ENCODE measurements around the gene GSTA4. TPM values are rescaled to one million over a fixed set of nuclear protein-coding genes. Genes with fewer than 3 reads are reported as not detected.
"Not testable (repeated sequence)": the region's sequence is repeated elsewhere in the genome, so short reads cannot be mapped to it uniquely, and the experiment has no call there.

Gene GSTA4
- total RNA-seq, 3 donors from 2014 or later = 8.3 to 15.5 (median 14.7) TPM

GRCh38 chr6:52962701-52963100, 32.4 kb downstream of the GSTA4 start:
- H3K4me1 ChIP-seq (ENCODE audit: low read depth) = no peaks in the 10 kb centered on the region
- H3K4me3 ChIP-seq = no peak overlapping the region
- DNase-seq = no peak
- ATAC-seq = no peak
- no peaks in the 10 kb centered on the region for H3K36me3 ChIP-seq (ENCODE audit: low read depth)
- no peak for TF ChIP-seq CTCF (IDR thresholded peaks at IDR 0.05)
- H3K9me3 ChIP-seq = no peaks in the 10 kb centered on the region
- intact Hi-C loops (cut with DNase I, micrococcal nuclease) = no loop called here

GRCh38 chr6:52961022-52961421, 34.1 kb downstream of the GSTA4 start:
- H3K4me3 ChIP-seq; H3K4me1 ChIP-seq (ENCODE audit: low read depth); ATAC-seq; H3K9me3 ChIP-seq; H3K36me3 ChIP-seq (ENCODE audit: low read depth); intact Hi-C loops (cut with DNase I, micrococcal nuclease): not testable (repeated sequence)
- DNase-seq = peak in 1 of 3 donors; percentile 46

DNA sequence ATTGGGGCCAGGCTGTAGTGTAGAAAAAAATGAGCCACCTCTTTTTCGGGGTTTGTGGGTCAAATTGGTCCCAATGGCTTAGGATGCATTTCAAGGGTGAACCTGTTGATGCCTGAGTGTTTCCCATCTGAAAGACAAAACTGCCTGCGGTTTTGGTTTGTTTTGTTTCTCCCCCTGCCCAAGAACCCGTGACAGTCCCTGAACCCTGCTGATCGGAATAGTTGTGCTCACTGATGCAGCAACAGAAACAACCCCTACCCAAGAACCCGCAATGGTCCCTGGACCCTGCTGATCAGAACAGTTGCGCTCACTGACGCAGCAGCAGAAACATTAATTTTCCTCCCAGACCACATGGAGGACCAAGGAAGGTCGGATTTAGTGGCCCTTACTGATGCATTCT, 34.9 kb downstream of the GSTA4 start:
- intact Hi-C loops (cut with DNase I, micrococcal nuclease); H3K4me1 ChIP-seq (ENCODE audit: low read depth); ATAC-seq; H3K9me3 ChIP-seq; DNase-seq; H3K36me3 ChIP-seq (ENCODE audit: low read depth); H3K4me3 ChIP-seq: not testable (repeated sequence)

- Histone ChIP-seq H3K36me3 (ENCODE audit: low read depth) (no peaks in the 10 kb centered on the region), H3K4me1 (ENCODE audit: low read depth) (no peaks in the 10 kb centered on the region), H3K9me3 (no peaks in the 10 kb centered on the region), H3K4me3 (no peak overlapping the region)
- ATAC-seq = no peak
- no peak for TF ChIP-seq CTCF (IDR thresholded peaks at IDR 0.05)
- DNase-seq = no peak
- intact Hi-C loops (cut with DNase I, micrococcal nuclease) = no loop called here
Observed at GRCh38 chr6:52958546-52959255, 36.4 kb downstream of the GSTA4 start.

GRCh38 chr6:52955871-52956270, 39.2 kb downstream of the GSTA4 start:
- no peak for ATAC-seq
- DNase-seq = no peak

GRCh38 chr6:52953911-52954839, 40.9 kb downstream of the GSTA4 start:
- Histone ChIP-seq H3K36me3 (ENCODE audit: low read depth) (no peaks in the 10 kb centered on the region), H3K9me3 (no peaks in the 10 kb centered on the region), H3K4me3 (no peak overlapping the region), H3K4me1 (ENCODE audit: low read depth) (no peaks in the 10 kb centered on the region)
- TF ChIP-seq CTCF (IDR thresholded peaks at IDR 0.05) = no peak
- ATAC-seq (no peak), DNase-seq (no peak)
- intact Hi-C loops (cut with DNase I, micrococcal nuclease) = no loop called here

More at GRCh38 chr6:52955871-52956270, 39.2 kb downstream of the GSTA4 start:
- TF ChIP-seq CTCF (IDR thresholded peaks at IDR 0.05) = no peak
- Histone ChIP-seq H3K4me3 (no peak overlapping the region), H3K4me1 (ENCODE audit: low read depth) (no peaks in the 10 kb centered on the region), H3K9me3 (no peaks in the 10 kb centered on the region), H3K36me3 (ENCODE audit: low read depth) (no peaks in the 10 kb centered on the region)
- intact Hi-C loops (cut with DNase I, micrococcal nuclease) = no loop called here

Data from mucosa of descending colon (tissue), 3 donors.